Activated naive CD4-positive, alpha-beta T cell treated with anti-CD3 and anti-CD28 coated beads for 36 hours (primary cell): ENCODE results near the gene ADGRA3. TPM values are rescaled to one million over a fixed set of nuclear protein-coding genes. Genes with fewer than 3 reads are reported as not detected.

Experiments
- CTCF ChIA-PET: fragments of 350-600 bp; sonication (Branson Sonifier 250); formaldehyde crosslinking; loops from one replicate; lab custom pipeline; 2021; ENCODE audit warnings: antibody characterized with exemption; lab: Charles Lee
- DNase-seq: peaks from one replicate; pipeline ENCODE4 v3.0.0-alpha.2; 2020
- H3K27ac Mint-ChIP-seq: one replicate; pipeline ENCODE4 v1.8.0; 2021; ENCODE audit warnings: mild to moderate bottlenecking, mixed read lengths
- H3K27me3 Mint-ChIP-seq: one replicate; pipeline ENCODE4 v1.8.0; 2021; ENCODE audit warnings: low read depth, mixed read lengths
- H3K36me3 Mint-ChIP-seq: one replicate; pipeline ENCODE4 v1.8.0; 2021; ENCODE audit warnings: low read depth, mixed read lengths
- H3K4me1 Mint-ChIP-seq: one replicate; pipeline ENCODE4 v1.8.0; 2021; ENCODE audit warnings: low read depth, mixed read lengths
- H3K4me3 Mint-ChIP-seq: one replicate; pipeline ENCODE4 v1.8.0; 2021; ENCODE audit warnings: mild to moderate bottlenecking, moderate library complexity, mixed read lengths
- H3K9me3 Mint-ChIP-seq: one replicate; pipeline ENCODE4 v1.8.0; 2021; ENCODE audit warnings: mixed read lengths
- intact Hi-C: fragments of 100-400 bp; cut with micrococcal nuclease; formaldehyde crosslinking; loops from one replicate; pipeline ENCODE4 v1.15.1; 2023
- total RNA-seq, 2 experiments: library from RNA; stranded (reverse); gene quantifications; one replicate each; pipeline ENCODE4 v1.2.3, GENCODE V29; 2021

ADGRA3 gene
- total RNA-seq, 2 experiments from 2014 or later, result 9.9 to 11.0 TPM

GRCh38 chr4:22532117-22532516 is 16.3 kb upstream of the ADGRA3 start:
- peaks cover 17% of the 10 kb centered on the region for H3K9me3 Mint-ChIP-seq
- CTCF ChIA-PET, result no interaction called here
- H3K4me1 Mint-ChIP-seq, result no peaks in the 10 kb centered on the region
- H3K27ac Mint-ChIP-seq, result no peak overlapping the region
- DNase-seq, result no peak
- no peaks in the 10 kb centered on the region for H3K36me3 Mint-ChIP-seq
- H3K4me3 Mint-ChIP-seq, result no peak overlapping the region
- no peaks in the 10 kb centered on the region for H3K27me3 Mint-ChIP-seq
- intact Hi-C loops, result no loop called here

- no peaks in the 10 kb centered on the region for H3K4me1 Mint-ChIP-seq
- peaks cover 17% of the 10 kb centered on the region for H3K9me3 Mint-ChIP-seq
- CTCF ChIA-PET, result no interaction called here
- DNase-seq, result no peak
- no peak overlapping the region for H3K27ac Mint-ChIP-seq
- no peaks in the 10 kb centered on the region for H3K36me3 Mint-ChIP-seq
- intact Hi-C loops, result no loop called here
- no peaks in the 10 kb centered on the region for H3K27me3 Mint-ChIP-seq
- no peak overlapping the region for H3K4me3 Mint-ChIP-seq
Measured at GRCh38 chr4:22531311-22532019, 15.6 kb upstream of the ADGRA3 start.

- Mint-ChIP-seq H3K9me3 (no peaks in the 10 kb centered on the region), H3K27ac (no peak overlapping the region), H3K27me3 (no peaks in the 10 kb centered on the region), H3K36me3 (no peaks in the 10 kb centered on the region), H3K4me1 (no peaks in the 10 kb centered on the region), H3K4me3 (no peak overlapping the region)
- CTCF ChIA-PET, result no interaction called here
- DNase-seq, result no peak
- intact Hi-C loops, result no loop called here
Measured at GRCh38 chr4:22524895-22525294, 9.0 kb upstream of the ADGRA3 start.

GRCh38 chr4:22522706-22523501 is 7.0 kb upstream of the ADGRA3 start:
- intact Hi-C loops, result no loop called here
- H3K36me3 Mint-ChIP-seq, result no peaks in the 10 kb centered on the region
- H3K27me3 Mint-ChIP-seq, result no peaks in the 10 kb centered on the region
- no peak for DNase-seq
- CTCF ChIA-PET, result interaction anchor here (0.5 to 0.6 kb wide), 2 partner anchors 14 to 1018 kb away, joined by 3 read pairs; no protein-coding TSS in a partner anchor
- no peak overlapping the region for H3K27ac Mint-ChIP-seq
- H3K4me3 Mint-ChIP-seq, result no peak overlapping the region
- no peaks in the 10 kb centered on the region for H3K4me1 Mint-ChIP-seq
- no peaks in the 10 kb centered on the region for H3K9me3 Mint-ChIP-seq

- Mint-ChIP-seq H3K27ac (no peak overlapping the region), H3K9me3 (no peaks in the 10 kb centered on the region), H3K27me3 (no peaks in the 10 kb centered on the region), H3K4me3 (no peak overlapping the region), H3K4me1 (no peaks in the 10 kb centered on the region), H3K36me3 (no peaks in the 10 kb centered on the region)
- DNase-seq, result no peak
- intact Hi-C loops, result no loop called here
- CTCF ChIA-PET, result interaction anchor here (0.6 kb wide), 1 partner anchor 13 kb away, joined by 3 read pairs; no protein-coding TSS in a partner anchor
Measured at GRCh38 chr4:22522206-22522605, 6.3 kb upstream of the ADGRA3 start.

GRCh38 chr4:22521240-22521639 is 5.4 kb upstream of the ADGRA3 start:
- Mint-ChIP-seq H3K4me3 (no peak overlapping the region), H3K27me3 (peaks cover 2% of the 10 kb centered on the region), H3K4me1 (peaks cover 2% of the 10 kb centered on the region), H3K36me3 (no peaks in the 10 kb centered on the region), H3K9me3 (no peaks in the 10 kb centered on the region), H3K27ac (no peak overlapping the region)
- DNase-seq, result no peak
- CTCF ChIA-PET, result no interaction called here
- intact Hi-C loops, result no loop called here

- CTCF ChIA-PET, result interaction anchor here (1.0 to 1.6 kb wide), 3 partner anchors 9 to 71 kb away, joined by 3 to 8 read pairs (median 6); no protein-coding TSS in a partner anchor
- peak overlapping the region; percentile 77 for H3K27ac Mint-ChIP-seq
- peak; percentile 34 for DNase-seq
- H3K36me3 Mint-ChIP-seq, result peaks cover 5% of the 10 kb centered on the region
- H3K4me1 Mint-ChIP-seq, result peaks cover 17% of the 10 kb centered on the region
- intact Hi-C loops, result loop anchor here (1.0 to 5.0 kb wide), 4 partner anchors 71 to 157 kb away; no protein-coding TSS in a partner anchor
- H3K27me3 Mint-ChIP-seq, result peaks cover 9% of the 10 kb centered on the region
- H3K9me3 Mint-ChIP-seq, result no peaks in the 10 kb centered on the region
- H3K4me3 Mint-ChIP-seq, result peak overlapping the region; percentile 97
Measured at GRCh38 chr4:22515145-22515887, 550 bp downstream of the ADGRA3 start.

- CTCF ChIA-PET, result interaction anchor here (1.0 to 1.6 kb wide), 3 partner anchors 8 to 70 kb away, joined by 3 to 8 read pairs (median 6); no protein-coding TSS in a partner anchor
- no peak overlapping the region for H3K27ac Mint-ChIP-seq
- intact Hi-C loops, result loop anchor here (1.0 to 2.0 kb wide), 2 partner anchors 13 to 104 kb away; no protein-coding TSS in a partner anchor
Measured at GRCh38 chr4:22514481-22514880, 1.4 kb downstream of the ADGRA3 start.

GRCh38 chr4:22514001-22514400 is 1.9 kb downstream of the ADGRA3 start:
- H3K27ac Mint-ChIP-seq, result no peak overlapping the region
- H3K4me1 Mint-ChIP-seq, result peaks cover 19% of the 10 kb centered on the region
- peaks cover 5% of the 10 kb centered on the region for H3K36me3 Mint-ChIP-seq
- CTCF ChIA-PET, result interaction anchor here (1.6 kb wide), 1 partner anchor 12 kb away, joined by 6 read pairs; no protein-coding TSS in a partner anchor
- intact Hi-C loops, result loop anchor here (1.0 to 2.0 kb wide), 2 partner anchors 13 to 103 kb away; no protein-coding TSS in a partner anchor
- H3K27me3 Mint-ChIP-seq, result peaks cover 9% of the 10 kb centered on the region
- no peaks in the 10 kb centered on the region for H3K9me3 Mint-ChIP-seq
- peak overlapping the region; percentile 97 for H3K4me3 Mint-ChIP-seq
- DNase-seq, result no peak

More at GRCh38 chr4:22514481-22514880, 1.4 kb downstream of the ADGRA3 start:
- Mint-ChIP-seq H3K27me3 (peaks cover 9% of the 10 kb centered on the region), H3K36me3 (peaks cover 5% of the 10 kb centered on the region), H3K4me3 (peak overlapping the region; percentile 97), H3K9me3 (no peaks in the 10 kb centered on the region), H3K4me1 (peaks cover 19% of the 10 kb centered on the region)
- no peak for DNase-seq

GRCh38 chr4:22512306-22512705 is 3.6 kb downstream of the ADGRA3 start:
- intact Hi-C loops, result no loop called here
- H3K4me3 Mint-ChIP-seq, result no peak overlapping the region
- no peak overlapping the region for H3K27ac Mint-ChIP-seq
- DNase-seq, result no peak
- no peaks in the 10 kb centered on the region for H3K9me3 Mint-ChIP-seq
- CTCF ChIA-PET, result no interaction called here
- peaks cover 27% of the 10 kb centered on the region for H3K4me1 Mint-ChIP-seq
- H3K27me3 Mint-ChIP-seq, result peaks cover 9% of the 10 kb centered on the region
- peaks cover 5% of the 10 kb centered on the region for H3K36me3 Mint-ChIP-seq

GRCh38 chr4:22510750-22511149 is 5.1 kb downstream of the ADGRA3 start:
- Mint-ChIP-seq H3K9me3 (no peaks in the 10 kb centered on the region), H3K27ac (no peak overlapping the region), H3K36me3 (peaks cover 7% of the 10 kb centered on the region), H3K27me3 (peaks cover 7% of the 10 kb centered on the region), H3K4me3 (no peak overlapping the region), H3K4me1 (peaks cover 32% of the 10 kb centered on the region)
- DNase-seq, result no peak
- CTCF ChIA-PET, result no interaction called here
- intact Hi-C loops, result no loop called here

GRCh38 chr4:22508376-22508775 is 7.5 kb downstream of the ADGRA3 start:
- intact Hi-C loops, result loop anchor here (10.0 kb wide), 1 partner anchor 1804 kb away; the partner anchor contains the start of gene PACRGL
- CTCF ChIA-PET, result no interaction called here
- Mint-ChIP-seq H3K36me3 (peaks cover 2% of the 10 kb centered on the region), H3K4me1 (peaks cover 43% of the 10 kb centered on the region), H3K27ac (no peak overlapping the region), H3K4me3 (no peak overlapping the region), H3K9me3 (no peaks in the 10 kb centered on the region), H3K27me3 (no peaks in the 10 kb centered on the region)
- no peak for DNase-seq
